H9 (cell line): ENCODE measurements around the gene MYL1. TPM values are rescaled to one million over a fixed set of nuclear protein-coding genes. Genes with fewer than 3 reads are reported as not detected.

Experiments
- DNase-seq: peaks from one replicate; pipeline ENCODE4 v3.0.0-alpha.2; 2017
- H2AFZ ChIP-seq: one replicate; pipeline ENCODE4 v1.6.1; 2013; ENCODE audit warnings: mild to moderate bottlenecking, low read length, control low read depth, moderate library complexity
- H2AK5ac ChIP-seq: 2 replicates; pipeline ENCODE4 v1.6.1; 2013; ENCODE audit warnings: low read length, control low read depth, mixed read lengths; ENCODE audit not compliant: insufficient read length
- H2BK120ac ChIP-seq: one replicate; pipeline ENCODE4 v1.6.1; 2013; ENCODE audit warnings: low read depth, mild to moderate bottlenecking, low read length, control low read depth, inconsistent platforms; ENCODE audit not compliant: poor library complexity, severe bottlenecking
- H2BK12ac ChIP-seq: 2 replicates; pipeline ENCODE4 v1.6.1; 2013; ENCODE audit warnings: low read length, control low read depth, mixed read lengths, low read depth; ENCODE audit not compliant: insufficient read length
- H2BK15ac ChIP-seq: 2 replicates; pipeline ENCODE4 v1.6.1; 2013; ENCODE audit warnings: low read depth, low read length, control low read depth
- H2BK20ac ChIP-seq: one replicate; pipeline ENCODE4 v1.6.1; 2013; ENCODE audit warnings: low read depth, mild to moderate bottlenecking, low read length, control low read depth, inconsistent platforms; ENCODE audit not compliant: poor library complexity, severe bottlenecking
- H2BK5ac ChIP-seq: 2 replicates; pipeline ENCODE4 v1.6.1; 2013; ENCODE audit warnings: low read length, control low read depth, mixed read lengths; ENCODE audit not compliant: insufficient read length
- H3K14ac ChIP-seq: 2 replicates; pipeline ENCODE4 v1.6.1; 2013; ENCODE audit warnings: low read length, control low read depth; ENCODE audit not compliant: insufficient read depth
- H3K18ac ChIP-seq: 2 replicates; pipeline ENCODE4 v1.6.1; 2013; ENCODE audit warnings: low read depth, mild to moderate bottlenecking, mixed read lengths, low read length, control low read depth; ENCODE audit not compliant: insufficient read length
- H3K23ac ChIP-seq: 2 replicates; pipeline ENCODE4 v1.6.1; 2013; ENCODE audit warnings: low read length, control low read depth, mixed read lengths, low read depth; ENCODE audit not compliant: insufficient read length
- H3K23me2 ChIP-seq: 2 replicates; pipeline ENCODE4 v1.6.1; 2013; ENCODE audit warnings: low read depth, mild to moderate bottlenecking, mixed read lengths, low read length, control low read depth; ENCODE audit not compliant: insufficient read length, poor library complexity, severe bottlenecking
- H3K27ac ChIP-seq: 2 replicates; pipeline ENCODE4 v1.5.1; 2013; ENCODE audit warnings: low read length, control low read depth, mixed read lengths, low read depth; ENCODE audit not compliant: insufficient read length
- H3K27me3 ChIP-seq: 2 replicates; pipeline ENCODE4 v1.6.1; 2013; ENCODE audit warnings: low read length, control low read depth, inconsistent platforms; ENCODE audit not compliant: insufficient read depth
- H3K4ac ChIP-seq: 2 replicates; pipeline ENCODE4 v1.6.1; 2013; ENCODE audit warnings: low read depth, mild to moderate bottlenecking, control low read depth, inconsistent platforms, low read length, moderate library complexity
- H3K4me1 ChIP-seq: 2 replicates; pipeline ENCODE4 v1.6.1; 2013; ENCODE audit warnings: low read length, control low read depth, inconsistent platforms; ENCODE audit not compliant: insufficient read depth
- H3K4me2 ChIP-seq: 2 replicates; pipeline ENCODE4 v1.6.1; 2013; ENCODE audit warnings: low read length, control low read depth, mixed read lengths; ENCODE audit not compliant: insufficient read length, insufficient read depth
- H3K56ac ChIP-seq: 2 replicates; pipeline ENCODE4 v1.6.1; 2013; ENCODE audit warnings: low read depth, mild to moderate bottlenecking, mixed read lengths, low read length, control low read depth; ENCODE audit not compliant: insufficient read length
- H3K79me1 ChIP-seq: 2 replicates; pipeline ENCODE4 v1.6.1; 2013; ENCODE audit warnings: low read depth, mild to moderate bottlenecking, moderate library complexity, low read length, control low read depth, inconsistent platforms; ENCODE audit not compliant: insufficient read depth, poor library complexity, severe bottlenecking
- H3K79me2 ChIP-seq: 2 replicates; pipeline ENCODE4 v1.6.1; 2013; ENCODE audit warnings: low read length, control low read depth, inconsistent platforms; ENCODE audit not compliant: insufficient read depth
- H3K9ac ChIP-seq: 2 replicates; pipeline ENCODE4 v1.6.1; 2013; ENCODE audit warnings: low read length, control low read depth, mixed read lengths; ENCODE audit not compliant: insufficient read length; ENCODE audit errors: extremely low read depth
- H3K9me3 ChIP-seq: one replicate; pipeline ENCODE4 v1.6.1; 2013; ENCODE audit warnings: low read depth, low read length, inconsistent platforms; ENCODE audit not compliant: control insufficient read depth
- H3T11ph ChIP-seq: one replicate; pipeline ENCODE4 v1.6.1; 2013; ENCODE audit warnings: mild to moderate bottlenecking, low read length, control low read depth, inconsistent platforms
- H4K20me1 ChIP-seq: one replicate; pipeline ENCODE4 v1.6.1; 2013; ENCODE audit not compliant: control insufficient read depth, insufficient read length, insufficient read depth
- H4K5ac ChIP-seq: 2 replicates; pipeline ENCODE4 v1.6.1; 2013; ENCODE audit warnings: low read depth, mild to moderate bottlenecking, mixed read lengths, low read length, control low read depth; ENCODE audit not compliant: insufficient read length
- H4K8ac ChIP-seq: replicated peaks from 2 replicates; pipeline ENCODE4 v1.6.1; 2013; ENCODE audit warnings: low read length, control low read depth, mixed read lengths, low read depth; ENCODE audit not compliant: insufficient read length
- H4K91ac ChIP-seq: 2 replicates; pipeline ENCODE4 v1.6.1; 2013; ENCODE audit warnings: low read depth, mild to moderate bottlenecking, moderate library complexity, mixed read lengths, low read length, control low read depth; ENCODE audit not compliant: insufficient read length
- H3K27ac Mint-ChIP-seq, 3 experiments: 2 replicates in 2 of 3; 3 replicates in 1 of 3; pipeline ENCODE4 v1.8.0; 2020 to 2021; ENCODE audit warnings: mixed read lengths in 3 of 3, mild to moderate bottlenecking in 1 of 3, moderate library complexity in 1 of 3
- H3K27me3 Mint-ChIP-seq: 2 replicates; pipeline ENCODE4 v1.8.0; 2021; ENCODE audit warnings: low read depth, mild to moderate bottlenecking, moderate library complexity, mixed read lengths
- H3K36me3 Mint-ChIP-seq, 3 experiments: 2 replicates in 2 of 3; 3 replicates in 1 of 3; pipeline ENCODE4 v1.8.0; 2020 to 2021; ENCODE audit warnings: low read depth in 3 of 3, mixed read lengths in 3 of 3; ENCODE audit not compliant: insufficient read depth in 1 of 3
- H3K4me1 Mint-ChIP-seq, 2 experiments: 2 replicates each; pipeline ENCODE4 v1.8.0; 2020; ENCODE audit warnings: mixed read lengths in 2 of 2
- H3K4me3 Mint-ChIP-seq, 2 experiments: 2 replicates in 1 of 2; 3 replicates in 1 of 2; pipeline ENCODE4 v1.8.0; 2020 to 2021; ENCODE audit warnings: mild to moderate bottlenecking in 2 of 2, mixed read lengths in 2 of 2, moderate library complexity in 1 of 2
- H3K9me3 Mint-ChIP-seq, 2 experiments: 2 replicates in 1 of 2; 3 replicates in 1 of 2; pipeline ENCODE4 v1.8.0; 2020; ENCODE audit warnings: mild to moderate bottlenecking in 2 of 2, mixed read lengths in 2 of 2, moderate library complexity in 1 of 2
- WGBS: extraction: QIAGEN DNeasy Blood & Tissue Kit; methylation state at CpG from one replicate; pipeline ENCODE4 v1.1.7; 2013; ENCODE audit warnings: missing lambda C conversion rate, low lambda C conversion rate, mixed read lengths; ENCODE audit not compliant: insufficient read length; ENCODE audit errors: extremely low coverage; 5-methylcytosine and 5-hydroxymethylcytosine counted together
- total RNA-seq: library from RNA; stranded (reverse); gene quantifications from 2 replicates; pipeline ENCODE4 v1.2.1, GENCODE V29; 2021
- TF ChIP-seq, protein P1 (sequence below): fragments of 200-600 bp; sonication (generic); conservative IDR thresholded peaks from 3 replicates; pipeline ENCODE4 v1.8.0; 2021; ENCODE audit warnings: antibody characterized with exemption, mild to moderate bottlenecking

The MYL1 gene
- total RNA-seq, 1 experiment from 2014 or later: not detected

DNA sequence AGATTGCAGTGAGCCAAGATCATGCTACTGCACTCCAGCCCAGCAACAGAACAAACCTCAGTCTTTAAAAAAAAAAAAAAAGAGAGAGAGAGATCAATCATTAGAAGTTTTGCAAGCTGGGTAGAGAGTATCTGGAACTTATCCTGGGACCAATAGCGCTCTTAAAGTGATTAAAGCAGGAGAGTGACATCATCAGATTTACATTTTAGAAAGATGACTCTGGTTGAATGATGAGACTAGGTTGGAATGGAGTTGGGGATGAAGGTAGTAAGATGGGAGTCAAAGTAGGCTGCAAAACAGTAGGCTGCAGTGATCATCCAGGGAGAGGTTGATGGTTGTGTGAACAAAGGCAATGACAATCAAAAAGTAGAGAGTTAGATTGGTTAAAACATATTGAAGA is 37.8 kb downstream of the MYL1 start:
- H3K36me3 Mint-ChIP-seq: no peaks in the 10 kb centered on the region
- TF ChIP-seq, protein P1, sequence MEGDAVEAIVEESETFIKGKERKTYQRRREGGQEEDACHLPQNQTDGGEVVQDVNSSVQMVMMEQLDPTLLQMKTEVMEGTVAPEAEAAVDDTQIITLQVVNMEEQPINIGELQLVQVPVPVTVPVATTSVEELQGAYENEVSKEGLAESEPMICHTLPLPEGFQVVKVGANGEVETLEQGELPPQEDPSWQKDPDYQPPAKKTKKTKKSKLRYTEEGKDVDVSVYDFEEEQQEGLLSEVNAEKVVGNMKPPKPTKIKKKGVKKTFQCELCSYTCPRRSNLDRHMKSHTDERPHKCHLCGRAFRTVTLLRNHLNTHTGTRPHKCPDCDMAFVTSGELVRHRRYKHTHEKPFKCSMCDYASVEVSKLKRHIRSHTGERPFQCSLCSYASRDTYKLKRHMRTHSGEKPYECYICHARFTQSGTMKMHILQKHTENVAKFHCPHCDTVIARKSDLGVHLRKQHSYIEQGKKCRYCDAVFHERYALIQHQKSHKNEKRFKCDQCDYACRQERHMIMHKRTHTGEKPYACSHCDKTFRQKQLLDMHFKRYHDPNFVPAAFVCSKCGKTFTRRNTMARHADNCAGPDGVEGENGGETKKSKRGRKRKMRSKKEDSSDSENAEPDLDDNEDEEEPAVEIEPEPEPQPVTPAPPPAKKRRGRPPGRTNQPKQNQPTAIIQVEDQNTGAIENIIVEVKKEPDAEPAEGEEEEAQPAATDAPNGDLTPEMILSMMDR: no peak
- H3K4me1 ChIP-seq: no peaks in the 10 kb centered on the region
- H2AFZ ChIP-seq: no peak overlapping the region
- H3K14ac ChIP-seq: no peak overlapping the region
- H2BK15ac ChIP-seq: no peak overlapping the region
- H4K8ac ChIP-seq: no peak overlapping the region
- H2BK12ac ChIP-seq: no peak overlapping the region
- H3K79me1 ChIP-seq: no peaks in the 10 kb centered on the region
- no peaks in the 10 kb centered on the region for H3K27me3 ChIP-seq
- no peaks in the 10 kb centered on the region for H3K9me3 ChIP-seq
- no peak overlapping the region for H3K27ac Mint-ChIP-seq
- H3K23me2 ChIP-seq: no peaks in the 10 kb centered on the region
- no peaks in the 10 kb centered on the region for H3K79me2 ChIP-seq
- no peak overlapping the region for H3K23ac ChIP-seq
- H3K27ac ChIP-seq: no peak overlapping the region
- no peak overlapping the region for H3K4me2 ChIP-seq
- H3K56ac ChIP-seq: no peak overlapping the region
- no peak overlapping the region for H4K91ac ChIP-seq
- H2BK120ac ChIP-seq: no peak overlapping the region
- H2BK5ac ChIP-seq: no peak overlapping the region
- H3K4ac ChIP-seq: no peak overlapping the region
- no peak overlapping the region for H3K9ac ChIP-seq
- H3K18ac ChIP-seq: no peak overlapping the region
- no peaks in the 10 kb centered on the region for H3K4me1 Mint-ChIP-seq
- no peaks in the 10 kb centered on the region for H3K27me3 Mint-ChIP-seq
- H4K5ac ChIP-seq: no peak overlapping the region
- no peaks in the 10 kb centered on the region for H4K20me1 ChIP-seq
- no peaks in the 10 kb centered on the region for H3K9me3 Mint-ChIP-seq
- no peak overlapping the region for H3T11ph ChIP-seq
- no peak overlapping the region for H2BK20ac ChIP-seq
- no CpG with 5 or more reads among the region's 1 CpG for WGBS
- no peak overlapping the region for H2AK5ac ChIP-seq
- no peak for DNase-seq
- H3K4me3 Mint-ChIP-seq: no peak overlapping the region
